Calu3 (cell line): ENCODE measurements around the gene MARS1. TPM values are rescaled to one million over a fixed set of nuclear protein-coding genes. Genes with fewer than 3 reads are reported as not detected.

Experiments used
- BruUV-seq: library from RNA; stranded (reverse); fragments of 400-500 nt; replicated peaks from 2 replicates; lab custom pipeline; 2021; lab: Mats Ljungman, UMichigan
- CTCF ChIA-PET: fragments of 300-600 bp; sonication (Branson Sonifier 250); formaldehyde crosslinking; loops from one replicate; lab custom pipeline; 2022; ENCODE audit warnings: antibody characterized with exemption; lab: Charles Lee
- DNase-seq: peaks from one replicate; pipeline ENCODE4 v3.0.0; 2022
- H3K27ac Mint-ChIP-seq: one replicate; pipeline ENCODE4 v1.8.0; 2022; ENCODE audit warnings: mixed read lengths; ENCODE audit not compliant: unreplicated experiment
- H3K27me3 Mint-ChIP-seq: one replicate; pipeline ENCODE4 v1.8.0; 2022; ENCODE audit warnings: mixed read lengths; ENCODE audit not compliant: unreplicated experiment
- H3K36me3 Mint-ChIP-seq: one replicate; pipeline ENCODE4 v1.8.0; 2022; ENCODE audit warnings: mild to moderate bottlenecking, moderate library complexity, mixed read lengths; ENCODE audit not compliant: insufficient read depth, unreplicated experiment
- H3K4me1 Mint-ChIP-seq: one replicate; pipeline ENCODE4 v1.8.0; 2022; ENCODE audit warnings: mild to moderate bottlenecking, low read depth, mixed read lengths; ENCODE audit not compliant: unreplicated experiment
- H3K4me3 Mint-ChIP-seq: one replicate; pipeline ENCODE4 v1.8.0; 2022; ENCODE audit warnings: mild to moderate bottlenecking, low read depth, moderate library complexity, mixed read lengths; ENCODE audit not compliant: unreplicated experiment
- H3K9me3 Mint-ChIP-seq: one replicate; pipeline ENCODE4 v1.8.0; 2022; ENCODE audit warnings: low read depth, mixed read lengths; ENCODE audit not compliant: unreplicated experiment
- CTCF ChIP-seq: fragments of 200-600 bp; IDR thresholded peaks from one replicate; pipeline ENCODE4 v1.8.0; 2022; ENCODE audit warnings: antibody characterized with exemption; ENCODE audit not compliant: unreplicated experiment
- intact Hi-C: fragments of 100-400 bp; cut with micrococcal nuclease; formaldehyde crosslinking; loops from one replicate; pipeline ENCODE4 v1.10.0; 2022; ENCODE audit not compliant: unreplicated experiment
- total RNA-seq: library from RNA; stranded (reverse); gene quantifications from 2 replicates; pipeline ENCODE4 v1.2.3, GENCODE V29; 2022

MARS1 gene
- total RNA-seq, 1 experiment from 2014 or later: 358 TPM

- Mint-ChIP-seq H3K27me3 (peaks cover 100% of the 10 kb centered on the region), H3K4me1 (peaks cover 31% of the 10 kb centered on the region)
These were observed 10.7 kb upstream of the MARS1 start for GRCh38 chr12:57476993-57477709.

GRCh38 chr12:57477710-57478681 is 9.9 kb upstream of the MARS1 start:
- no peak for DNase-seq
- Mint-ChIP-seq H3K36me3 (no peaks in the 10 kb centered on the region), H3K4me3 (no peak overlapping the region), H3K27ac (no peak overlapping the region), H3K27me3 (peaks cover 97% of the 10 kb centered on the region), H3K4me1 (peaks cover 31% of the 10 kb centered on the region), H3K9me3 (no peaks in the 10 kb centered on the region)
- CTCF ChIA-PET: interaction anchor here (0.6 kb wide), 1 partner anchor 46 kb away, joined by 4 read pairs; no protein-coding TSS in a partner anchor
- intact Hi-C loops: no loop called here
- no peak for TF ChIP-seq CTCF
- BruUV-seq: no TSS peak

More at GRCh38 chr12:57476993-57477709, 10.7 kb upstream of the MARS1 start:
- TF ChIP-seq CTCF: no peak
- BruUV-seq: no TSS peak
- H3K4me3 Mint-ChIP-seq: no peak overlapping the region
- no peaks in the 10 kb centered on the region for H3K9me3 Mint-ChIP-seq
- DNase-seq: no peak
- CTCF ChIA-PET: interaction anchor here (0.6 kb wide), 1 partner anchor 45 kb away, joined by 4 read pairs; no protein-coding TSS in a partner anchor
- H3K27ac Mint-ChIP-seq: no peak overlapping the region
- intact Hi-C loops: no loop called here
- no peaks in the 10 kb centered on the region for H3K36me3 Mint-ChIP-seq

- CTCF ChIA-PET: no interaction called here
- peaks cover 97% of the 10 kb centered on the region for H3K27me3 Mint-ChIP-seq
- no peak for DNase-seq
- no peak for TF ChIP-seq CTCF
- no peak overlapping the region for H3K4me3 Mint-ChIP-seq
- no peak overlapping the region for H3K27ac Mint-ChIP-seq
- intact Hi-C loops: no loop called here
- H3K9me3 Mint-ChIP-seq: no peaks in the 10 kb centered on the region
- H3K36me3 Mint-ChIP-seq: no peaks in the 10 kb centered on the region
- BruUV-seq: no TSS peak
- H3K4me1 Mint-ChIP-seq: peaks cover 31% of the 10 kb centered on the region
These were observed 8.9 kb upstream of the MARS1 start for GRCh38 chr12:57479043-57479375.

- no peak for DNase-seq
- no peak within 1 kb of the TSS for H3K4me3 Mint-ChIP-seq
- no peak for TF ChIP-seq CTCF
- CTCF ChIA-PET: no interaction called here
- peaks cover 91% of the 10 kb centered on the region for H3K27me3 Mint-ChIP-seq
- H3K36me3 Mint-ChIP-seq: no peaks in the 10 kb centered on the region
- peaks cover 25% of the 10 kb centered on the region for H3K4me1 Mint-ChIP-seq
- H3K9me3 Mint-ChIP-seq: no peaks in the 10 kb centered on the region
- BruUV-seq: no TSS peak
- no peak within 1 kb of the TSS for H3K27ac Mint-ChIP-seq
- intact Hi-C loops: no loop called here
These were observed 8.3 kb upstream of the MARS1 start, which contains the start of gene ARHGAP9 for GRCh38 chr12:57479376-57480115. ARHGAP9 (minus strand) TSS chr12:57479866; CDS start chr12:57479406, 460 bp downstream.
